Activated CD4-positive, alpha-beta T cell treated with anti-CD3 and anti-CD28 coated beads, Interleukin-2, amount 50 U/mL, for 4 hours (primary cell): ENCODE measurements around the gene AUTS2.

Experiments used
- DNase-seq, 2 experiments: peaks; one replicate each; pipeline ENCODE4 v3.0.0-alpha.2; 2020

The AUTS2 gene

DNA sequence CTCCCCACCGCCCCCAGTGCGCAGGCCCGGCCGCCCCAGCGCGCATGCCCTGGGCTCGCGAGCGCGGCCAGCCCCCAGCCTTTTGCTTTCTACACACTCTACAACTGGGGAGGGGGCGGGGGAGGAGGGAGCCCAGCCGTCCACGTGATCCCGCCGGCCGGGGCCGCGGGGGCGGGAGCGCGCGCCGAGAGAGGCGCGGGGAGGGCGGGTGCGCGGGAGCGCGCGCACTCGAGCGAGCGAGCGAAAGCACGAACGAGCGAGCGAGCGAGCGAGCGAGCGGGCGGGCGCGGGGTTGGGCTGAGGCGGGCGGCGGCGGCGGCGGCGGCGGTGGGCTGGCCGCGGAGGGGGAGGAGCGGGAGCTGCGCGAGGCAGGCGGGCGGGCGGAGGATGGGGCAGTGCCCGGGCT, at the start of gene AUTS2:
Gene AUTS2, plus strand, starts transcription at position 395 of the 406 bp plus-strand sequence. CDS start 1,179 bp downstream, outside the sequence.
- DNase-seq, result peak; percentile 12 to 24

DNA sequence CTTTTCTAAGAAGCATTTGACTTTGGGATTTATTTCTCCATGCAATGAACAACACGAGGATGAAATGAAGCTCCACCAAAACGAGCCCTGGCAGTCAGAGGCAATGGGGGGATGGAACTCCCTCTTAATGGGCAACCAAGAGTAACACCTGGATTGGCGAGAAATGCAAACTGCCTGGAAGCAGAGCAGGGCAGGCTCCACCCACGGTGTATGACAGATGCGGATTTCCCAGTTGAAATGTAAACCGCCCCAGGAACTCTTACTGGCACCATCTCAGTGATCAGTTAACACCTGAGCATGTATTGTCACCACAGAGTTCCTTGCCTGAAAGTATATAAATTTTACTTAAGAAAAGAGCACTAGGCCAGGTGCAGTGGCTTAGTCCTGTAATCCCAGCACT, 47.3 kb upstream of the AUTS2 start:
- DNase-seq, result no peak

DNA sequence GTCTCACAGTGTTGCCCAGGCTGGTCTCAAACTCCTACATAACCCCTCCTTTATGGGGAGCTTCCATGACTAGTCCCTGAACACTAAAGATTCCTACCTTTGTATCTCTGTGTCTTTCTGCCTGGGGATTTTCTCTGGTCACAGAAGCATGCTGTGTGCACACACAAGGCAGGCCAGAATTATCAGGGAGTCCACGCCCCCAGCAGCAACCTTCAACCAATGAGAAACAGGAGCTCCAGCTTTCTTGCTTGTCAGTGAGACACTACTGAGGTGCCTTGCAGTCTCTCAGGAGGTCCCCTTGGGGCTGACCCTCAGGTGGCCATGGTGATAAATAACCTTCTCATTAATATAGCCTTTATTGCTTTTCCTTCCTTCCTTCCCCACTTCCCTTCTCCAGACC, 45.1 kb upstream of the AUTS2 start:
- no peak for DNase-seq

DNA sequence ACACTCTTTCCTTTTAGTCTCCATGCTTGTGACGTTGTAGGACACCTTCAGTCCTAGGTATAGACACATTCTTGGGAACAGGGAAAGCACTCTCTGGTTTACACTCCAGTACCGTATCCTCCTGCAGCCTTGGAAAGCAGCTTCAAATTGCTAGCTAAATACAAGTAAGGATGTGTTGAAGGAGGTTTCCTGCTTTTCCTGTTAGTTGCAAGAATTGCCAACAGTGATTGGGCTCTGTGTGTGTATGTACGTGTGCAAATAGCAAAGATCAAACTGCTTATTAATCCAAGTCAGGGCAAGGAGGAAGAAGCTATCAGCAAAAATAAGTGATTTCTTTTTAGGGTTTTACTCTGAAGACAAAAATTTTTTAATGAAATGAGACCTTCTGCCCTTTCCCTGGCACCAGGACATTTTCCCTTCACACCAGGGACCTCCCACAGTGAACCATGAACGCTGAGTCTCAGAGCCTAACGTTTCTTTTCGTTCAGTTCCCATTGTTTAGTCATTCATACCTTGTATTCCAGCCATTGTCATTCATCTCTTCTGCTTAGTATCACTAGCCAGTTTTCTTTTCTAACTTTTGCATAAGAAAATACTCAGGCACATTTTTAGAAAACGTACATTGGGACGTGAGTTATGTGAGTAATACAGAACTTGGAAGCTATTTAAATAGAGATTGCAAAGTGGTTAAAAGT, 36.9 kb upstream of the AUTS2 start:
- no peak for DNase-seq

DNA sequence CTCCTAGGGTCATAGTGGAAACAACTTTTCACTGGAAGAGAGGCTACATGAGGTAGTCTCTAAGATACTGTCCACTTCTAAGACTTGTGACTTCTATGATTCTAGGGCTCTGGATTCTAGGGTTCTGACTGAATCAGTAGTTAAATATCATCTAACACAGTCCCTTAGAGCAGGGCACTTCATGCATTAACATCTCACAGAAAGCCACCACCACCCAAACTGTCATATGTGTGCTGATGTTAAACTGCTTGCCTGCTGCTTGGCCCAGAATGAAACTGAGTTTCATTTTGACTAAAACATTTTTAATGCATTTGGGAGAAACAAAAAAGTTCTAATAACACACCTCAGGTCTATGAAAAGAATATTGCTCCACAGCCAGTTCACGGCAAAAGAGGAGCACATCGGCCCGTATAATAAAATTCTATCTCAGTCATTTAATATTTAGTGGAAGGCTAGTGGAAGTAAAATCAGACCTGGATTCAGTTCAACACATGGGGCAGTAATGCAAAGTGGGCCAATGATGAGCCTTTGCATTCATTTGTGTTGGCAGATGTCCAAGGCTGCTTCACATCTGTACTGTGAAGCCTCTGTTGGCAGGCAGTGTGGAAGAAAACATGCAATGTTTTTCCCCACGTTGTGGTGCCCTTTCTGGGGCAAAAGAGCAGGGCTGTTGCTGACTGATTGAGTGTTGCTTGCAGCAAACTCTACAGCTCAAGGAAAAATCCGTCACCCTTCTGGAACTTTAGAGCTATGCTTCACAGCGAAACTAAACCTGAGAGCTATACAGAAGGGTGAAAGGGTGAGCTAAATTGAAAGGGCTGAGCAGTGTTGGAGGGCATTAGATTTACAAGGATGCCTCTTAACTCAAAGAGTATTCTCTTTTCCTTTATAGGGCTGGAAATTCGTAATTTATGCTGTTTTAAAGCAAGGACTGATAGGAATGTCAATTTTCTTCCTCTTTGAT, 33.5 kb upstream of the AUTS2 start:
- no peak for DNase-seq

DNA sequence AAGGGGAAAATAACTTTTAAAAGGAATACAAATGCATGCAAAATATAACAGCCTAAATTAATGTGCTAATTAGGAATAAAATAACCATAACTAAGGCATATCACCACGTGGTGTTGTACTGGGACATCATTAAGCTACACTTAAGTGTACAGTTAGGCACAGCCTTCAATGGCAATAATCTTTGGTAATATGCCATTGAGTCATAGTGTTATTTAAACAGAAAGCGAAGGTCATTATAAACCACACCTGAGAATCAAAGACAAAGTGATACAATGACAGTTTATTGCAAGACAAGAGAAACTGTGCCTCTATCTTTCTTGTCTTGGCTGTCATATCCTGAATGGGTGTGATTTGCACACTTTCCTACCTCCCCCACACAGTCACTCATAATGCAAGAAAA, 30.5 kb upstream of the AUTS2 start:
- DNase-seq, result no peak

DNA sequence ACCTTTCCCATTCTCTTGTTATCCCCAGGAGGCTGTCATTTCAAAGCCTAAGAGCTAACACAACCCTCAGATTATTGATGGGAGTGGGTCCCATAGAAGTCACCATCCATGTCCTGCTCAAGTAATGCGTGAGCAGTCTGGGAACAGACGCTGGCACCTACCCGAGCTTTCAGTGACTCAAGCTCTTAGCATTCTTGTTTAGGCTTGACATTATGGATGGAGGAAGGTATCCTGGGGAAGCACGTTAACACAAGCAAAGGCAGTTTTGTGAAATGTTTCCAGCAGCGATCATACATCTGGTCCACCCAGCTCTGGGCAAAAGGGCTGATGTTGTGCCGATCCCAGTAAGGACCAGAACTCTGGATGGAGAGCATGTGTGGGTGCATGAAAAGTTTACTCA, 30.0 kb upstream of the AUTS2 start:
- DNase-seq, result no peak

DNA sequence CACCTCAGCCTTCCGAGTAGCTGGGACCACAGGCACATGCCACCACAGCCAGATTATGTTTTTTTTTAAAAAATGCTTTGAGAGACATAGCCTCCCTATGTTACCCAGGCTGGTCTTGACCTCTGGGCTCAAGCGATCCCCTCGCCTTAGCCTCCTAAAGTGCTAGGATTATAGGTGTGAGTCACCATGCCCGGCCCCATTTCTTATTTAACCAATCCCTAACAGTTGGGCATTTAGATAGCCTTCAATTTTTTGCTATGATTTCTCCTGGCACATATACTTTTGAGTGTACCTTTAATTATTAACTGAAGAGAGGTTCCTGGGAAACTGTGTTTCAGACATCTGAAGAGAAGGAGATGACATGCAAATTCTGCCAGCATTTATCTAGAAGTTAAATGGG, 22.6 kb upstream of the AUTS2 start:
- DNase-seq, result no peak

DNA sequence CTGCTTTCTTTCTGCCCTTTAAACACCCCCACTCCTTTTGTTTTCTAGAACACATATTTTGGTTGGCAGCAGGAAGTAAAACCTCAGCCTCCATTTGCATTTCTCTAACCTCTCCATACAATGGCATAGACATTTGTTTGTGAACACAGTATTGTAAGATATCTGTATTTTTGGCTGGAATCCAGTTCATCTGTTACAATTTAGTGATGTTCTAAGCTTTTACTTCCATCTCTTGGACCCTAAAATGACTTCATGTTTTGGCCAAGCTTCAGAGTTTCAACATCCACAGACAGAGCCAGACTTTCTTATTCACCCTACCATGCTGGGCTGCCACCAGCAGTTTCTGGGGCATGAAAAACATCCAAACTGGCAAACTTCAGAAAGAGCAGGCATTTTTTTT, 21.1 kb upstream of the AUTS2 start:
- DNase-seq, result no peak

DNA sequence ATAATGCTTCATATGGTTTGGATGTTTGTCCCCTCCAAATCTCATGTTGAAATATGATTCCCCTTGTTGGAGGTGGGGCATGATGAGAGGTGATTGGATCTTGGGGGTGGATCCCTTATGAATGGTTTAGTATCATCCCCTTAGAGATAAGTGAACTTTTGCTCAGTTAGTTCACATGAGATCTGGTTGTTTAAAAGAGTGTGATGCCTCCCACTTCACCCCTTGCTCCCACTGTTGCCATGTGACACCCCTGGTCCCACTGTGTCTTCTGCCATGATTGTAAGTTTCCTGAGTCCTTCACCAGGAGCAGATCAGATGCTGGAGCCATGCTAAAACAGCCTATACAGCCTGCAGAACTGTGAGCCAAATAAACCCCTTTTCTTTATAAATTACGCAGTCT, 13.1 kb upstream of the AUTS2 start:
- DNase-seq, result no peak

DNA sequence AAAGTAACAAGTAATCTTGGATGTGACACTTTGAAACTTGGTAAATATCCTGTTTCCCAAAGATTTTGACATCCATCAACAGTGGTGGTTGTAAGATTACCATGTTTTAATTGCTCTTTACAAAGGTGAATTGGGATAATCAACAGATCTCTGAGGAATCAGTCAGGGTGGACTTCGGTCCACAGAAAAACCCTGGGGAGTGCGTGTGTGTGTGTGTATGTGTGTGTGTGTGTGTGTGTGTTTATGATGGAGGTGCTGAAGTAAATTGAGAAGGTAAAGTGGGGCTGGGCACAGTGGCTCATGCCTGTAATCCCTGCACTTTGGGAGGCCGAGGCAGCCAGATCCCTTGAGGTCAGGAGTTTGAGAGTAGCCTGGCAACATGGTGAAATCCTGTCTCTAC, 12.0 kb upstream of the AUTS2 start:
- no peak for DNase-seq

DNA sequence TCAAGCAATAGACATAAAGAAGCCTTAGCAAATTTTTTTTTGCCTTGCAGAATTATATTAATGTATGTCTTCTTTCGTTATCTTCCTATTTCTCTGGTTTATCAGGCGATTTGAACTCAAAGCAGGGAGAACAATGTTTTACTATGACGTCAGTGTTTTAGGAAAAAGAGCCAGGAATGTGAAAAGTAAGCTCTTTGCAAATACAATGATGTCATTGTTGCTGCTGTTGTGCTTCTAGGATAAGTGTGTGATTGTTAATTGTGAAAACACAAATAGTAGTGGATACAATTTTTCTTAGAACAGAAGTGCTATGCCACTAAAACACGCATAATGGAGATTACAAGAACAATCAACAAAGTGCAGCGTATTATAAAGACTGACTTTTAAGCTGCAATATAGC, 9.5 kb upstream of the AUTS2 start:
- DNase-seq, result no peak

DNA sequence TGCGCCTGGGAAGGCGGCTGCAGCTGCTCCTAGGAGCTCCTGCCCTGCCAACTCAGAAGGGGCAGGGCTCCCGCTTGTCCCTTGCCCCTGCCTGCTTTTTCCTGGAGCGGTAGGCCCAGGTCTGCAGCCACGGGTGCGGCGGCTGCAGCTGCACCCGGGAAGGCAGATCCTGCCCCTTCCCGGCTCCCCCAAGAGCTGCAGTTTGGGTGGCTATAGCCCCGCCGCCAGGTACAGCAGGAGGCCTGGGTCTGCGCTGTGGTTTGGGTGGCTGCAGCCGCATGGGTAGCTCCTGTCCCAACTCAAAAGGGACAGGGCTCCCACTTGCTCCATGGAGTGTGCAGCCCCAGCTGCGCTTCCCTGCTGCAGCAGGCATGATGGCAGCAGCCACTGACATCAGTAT, 6.5 kb upstream of the AUTS2 start:
- DNase-seq, result no peak

DNA sequence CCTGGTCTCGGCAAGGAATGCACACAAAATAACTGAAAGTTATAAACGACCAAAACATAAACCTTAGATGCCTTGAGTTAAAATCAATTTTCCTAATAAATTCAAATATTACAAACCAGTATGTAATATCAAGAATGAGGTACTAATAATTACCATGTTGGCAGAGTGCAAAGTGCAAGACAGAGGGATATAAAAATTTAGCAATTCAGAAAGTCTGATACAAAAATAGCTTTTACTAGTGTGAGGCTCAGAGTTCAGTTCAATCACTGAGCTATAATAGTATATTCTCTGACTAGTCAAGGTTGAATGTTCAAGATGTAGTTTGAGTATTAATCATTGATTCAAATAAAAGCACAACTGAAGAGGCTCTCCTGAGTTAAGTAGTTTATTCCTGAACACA, 4.8 kb upstream of the AUTS2 start:
- DNase-seq, result no peak

DNA sequence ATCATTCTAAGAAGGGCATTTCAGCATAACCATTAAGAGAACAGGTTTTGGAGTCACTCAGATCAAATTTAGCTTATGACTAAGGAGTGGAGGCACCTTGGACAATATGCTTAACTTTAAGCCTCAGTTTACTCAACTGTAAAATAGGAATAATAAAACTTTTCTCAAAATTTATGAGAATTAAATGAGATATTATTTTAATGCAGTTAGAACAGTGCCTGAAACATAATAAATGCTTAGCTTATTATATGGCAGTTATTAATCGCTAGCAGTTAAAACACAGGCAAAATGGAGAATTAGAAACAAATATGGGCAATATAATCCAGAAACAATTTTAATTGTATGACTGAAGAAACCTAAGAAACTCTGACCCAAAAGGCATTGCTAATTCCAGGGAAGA, 2.9 kb upstream of the AUTS2 start:
- no peak for DNase-seq

DNA sequence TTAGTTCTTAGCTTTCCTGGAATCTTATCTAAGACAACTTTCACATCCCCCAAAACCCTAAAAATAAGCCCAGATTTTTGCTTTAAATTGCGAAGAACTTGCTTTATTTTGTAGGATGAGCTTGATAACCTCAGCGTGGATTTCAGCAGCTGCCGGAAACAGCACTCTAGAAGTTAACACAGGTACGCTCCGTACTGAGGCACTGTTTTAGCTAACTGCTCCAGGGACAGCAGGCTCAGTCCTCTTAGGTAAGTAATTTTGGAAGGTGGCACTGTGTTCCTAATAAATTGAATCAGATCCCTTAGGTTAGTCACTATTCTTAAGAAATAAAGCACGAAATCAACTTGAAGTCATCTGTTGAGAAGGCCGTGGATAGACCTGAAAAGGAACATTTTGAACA, 2.2 kb upstream of the AUTS2 start:
- no peak for DNase-seq

DNA sequence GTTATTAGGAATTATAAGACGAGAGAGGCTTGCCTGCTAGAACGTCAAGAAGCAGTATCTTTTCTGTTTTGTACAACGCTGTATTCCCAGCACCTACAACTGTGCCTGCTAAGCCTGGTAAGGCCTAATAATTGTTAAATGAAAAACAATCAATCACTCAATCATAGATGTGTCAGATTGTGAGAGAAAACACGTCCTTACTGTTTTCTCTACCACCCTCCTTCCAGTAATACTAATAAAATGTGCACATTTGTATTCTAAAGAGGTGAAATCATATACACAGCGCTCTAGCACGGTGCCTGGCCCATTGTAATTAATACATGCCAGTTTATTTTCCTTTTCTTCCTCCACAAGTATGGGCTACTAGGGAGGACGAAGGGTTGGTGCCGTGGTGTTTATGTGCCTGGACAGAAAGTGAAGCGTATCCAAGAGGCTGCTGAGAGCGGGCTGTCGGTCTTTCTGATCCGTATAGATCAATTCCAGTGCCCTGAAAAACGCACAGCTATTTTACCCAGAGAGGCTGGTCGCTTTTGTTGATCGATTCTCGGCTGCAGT, 1.5 kb upstream of the AUTS2 start:
- no peak for DNase-seq

DNA sequence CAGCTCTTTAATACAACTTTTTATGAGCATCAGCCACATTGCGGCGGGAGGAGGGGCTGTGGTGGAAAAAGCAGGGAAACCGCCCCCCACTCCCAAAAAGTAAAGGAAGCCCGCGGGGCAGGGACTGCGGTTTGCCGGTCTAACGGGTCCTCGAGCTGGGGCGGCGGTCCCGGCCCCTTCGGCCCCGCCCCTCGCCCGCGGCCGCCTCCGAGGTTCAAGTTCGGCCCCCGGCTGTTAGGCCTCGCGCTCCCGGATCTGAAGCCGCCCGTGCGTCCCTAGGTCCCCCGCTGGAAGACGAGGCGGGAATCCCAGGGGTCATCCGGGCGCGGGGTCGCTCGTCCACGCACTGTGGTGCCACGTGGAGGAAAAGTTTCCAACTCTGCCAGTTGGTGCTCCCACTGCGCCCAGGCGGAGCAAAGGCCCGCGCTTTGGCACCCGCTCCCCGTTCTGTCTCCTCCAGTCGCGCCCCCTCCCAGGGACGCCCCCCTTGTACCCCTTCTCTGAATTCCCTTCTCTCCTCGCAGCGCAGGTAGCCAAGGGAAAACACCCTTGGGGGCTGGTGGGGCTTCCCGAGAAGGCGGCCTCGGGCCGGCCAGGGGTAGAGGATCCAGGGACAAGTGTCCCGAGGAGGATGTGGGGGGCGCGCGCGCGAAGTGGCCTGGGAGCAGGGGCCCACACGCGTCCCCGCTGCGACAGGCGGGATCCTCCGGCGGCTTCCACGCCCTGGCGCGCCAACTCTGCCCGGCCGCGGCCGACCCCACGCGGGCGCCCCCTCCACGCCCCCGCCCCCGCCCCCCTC, 798 bp upstream of the AUTS2 start:
- no peak for DNase-seq

DNA sequence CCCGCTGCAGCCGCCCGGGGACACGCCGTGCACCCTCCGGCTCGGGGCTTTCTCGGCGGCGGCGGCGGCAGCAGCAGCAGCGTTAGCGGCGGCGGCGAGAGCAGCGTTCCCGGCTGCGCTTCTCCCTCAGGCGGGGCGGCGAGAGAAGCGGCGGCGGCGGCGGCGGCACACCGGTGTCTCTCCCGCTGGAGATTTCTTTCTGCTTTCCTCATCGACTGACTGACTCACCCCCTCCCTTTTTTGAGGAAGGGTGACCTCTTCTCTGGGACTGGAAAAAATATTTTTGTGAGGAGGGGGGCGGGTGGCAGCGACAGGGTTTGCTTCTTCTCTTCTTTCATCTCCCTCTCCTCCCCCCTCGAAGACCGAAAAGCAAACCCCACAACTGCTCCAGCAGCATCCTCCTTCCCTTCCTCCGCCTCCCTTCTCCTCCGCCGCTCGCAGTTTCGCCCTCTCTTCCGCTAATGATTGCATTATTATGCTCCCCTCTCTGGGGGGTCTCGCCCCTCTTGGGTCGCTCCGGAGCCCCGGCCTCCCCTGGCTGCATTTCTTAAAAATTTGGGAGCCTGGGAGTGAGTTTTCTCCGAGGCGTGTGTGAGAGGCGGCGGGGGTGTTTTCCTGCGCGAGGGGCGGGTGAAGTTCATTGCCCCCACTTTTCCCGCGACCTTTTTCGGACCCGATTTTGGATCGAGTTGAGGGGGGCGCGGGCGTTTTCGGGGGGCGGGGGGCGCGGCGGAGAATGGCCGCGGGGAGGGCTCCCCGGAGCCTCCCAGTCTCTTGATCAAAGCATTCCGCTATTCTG, 411 bp downstream of the AUTS2 start:
- DNase-seq, result no peak

DNA sequence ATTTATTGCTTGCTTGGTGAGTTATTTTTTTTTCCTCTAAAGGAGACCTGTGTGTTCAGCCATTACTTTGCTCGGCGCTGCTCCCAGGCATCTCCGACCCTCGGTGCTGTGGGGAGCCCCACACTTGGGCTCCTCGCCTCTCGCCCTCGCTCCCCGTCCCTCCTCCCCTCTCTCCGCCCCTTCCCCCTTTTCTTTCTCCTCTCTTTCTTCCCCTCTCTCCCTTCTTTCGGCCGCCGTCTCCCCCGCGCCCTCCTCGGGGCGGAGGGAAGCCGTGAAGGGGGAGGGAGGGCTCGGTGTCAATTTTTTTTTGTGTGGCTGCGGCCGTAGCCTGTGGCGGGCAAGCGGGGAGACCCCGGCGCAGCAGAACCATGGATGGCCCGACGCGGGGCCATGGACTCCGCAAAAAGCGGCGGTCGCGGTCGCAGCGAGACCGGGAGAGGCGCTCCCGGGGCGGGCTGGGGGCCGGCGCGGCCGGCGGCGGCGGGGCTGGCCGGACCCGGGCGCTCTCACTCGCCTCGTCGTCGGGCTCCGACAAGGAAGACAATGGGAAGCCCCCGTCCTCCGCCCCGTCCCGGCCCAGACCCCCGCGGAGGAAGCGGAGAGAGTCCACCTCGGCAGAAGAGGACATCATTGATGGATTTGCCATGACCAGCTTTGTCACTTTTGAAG, 1.1 kb downstream of the AUTS2 start:
- no peak for DNase-seq

DNA sequence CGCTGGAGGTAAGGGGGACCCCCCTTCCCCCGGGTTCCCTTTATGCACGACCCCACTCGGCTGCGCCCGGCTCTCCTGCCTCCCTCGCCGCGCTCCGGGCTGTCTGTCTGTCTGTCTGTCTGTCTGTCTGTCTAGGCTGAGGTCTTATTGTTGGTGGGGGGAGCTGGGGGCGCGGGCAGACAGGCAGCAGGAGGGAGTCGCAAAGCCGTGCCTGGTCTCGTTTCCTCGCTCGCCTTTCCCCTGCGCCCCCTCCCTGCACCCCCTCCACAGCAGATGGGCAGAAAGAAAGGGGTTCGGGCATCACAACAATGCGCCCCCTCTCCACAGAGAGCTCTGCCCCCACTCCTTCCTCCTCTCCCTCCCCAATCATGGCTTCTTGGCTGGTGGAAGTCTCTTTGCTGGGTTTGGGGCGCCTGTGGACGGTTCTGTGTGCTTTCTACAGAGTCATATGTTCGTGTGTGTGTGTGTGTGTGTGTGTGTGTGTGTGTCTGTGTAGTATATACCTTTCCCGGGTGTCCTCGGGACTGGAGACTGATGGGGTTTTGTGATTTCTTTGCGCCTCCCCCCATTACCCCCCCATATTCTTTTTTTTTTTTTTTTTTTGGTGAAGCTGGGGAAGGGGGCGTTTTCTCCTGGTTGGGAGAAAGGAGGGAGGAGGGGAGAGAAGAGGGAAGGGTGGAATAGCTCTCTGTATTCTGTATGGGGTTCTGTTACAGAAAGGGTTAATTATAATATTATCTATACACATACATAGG, 1.9 kb downstream of the AUTS2 start:
- DNase-seq, result no peak
